ENCODE measurements around the gene HECTD1.

GRCh38 chr14:31080056-31080455 lies 127.5 kb downstream of the HECTD1 start:
- no peak for TF ChIP-seq CTCF (IDR thresholded peaks at IDR 0.05)
- no peak for TF ChIP-seq CBX8 (IDR thresholded peaks at IDR 0.05)
- no peak for TF ChIP-seq BHLHE40 (IDR thresholded peaks at IDR 0.05; ENCODE audit: low read depth, low read length)
- no peak for TF ChIP-seq ELK1 (IDR thresholded peaks at IDR 0.05; ENCODE audit: low read depth, low read length)
- TF ChIP-seq POLR2A (IDR thresholded peaks at IDR 0.05; ENCODE audit: low read length) = no peak
- no peak for TF ChIP-seq MAX (IDR thresholded peaks at IDR 0.05)
